ENCODE measurements around the gene TENM4.

DNA sequence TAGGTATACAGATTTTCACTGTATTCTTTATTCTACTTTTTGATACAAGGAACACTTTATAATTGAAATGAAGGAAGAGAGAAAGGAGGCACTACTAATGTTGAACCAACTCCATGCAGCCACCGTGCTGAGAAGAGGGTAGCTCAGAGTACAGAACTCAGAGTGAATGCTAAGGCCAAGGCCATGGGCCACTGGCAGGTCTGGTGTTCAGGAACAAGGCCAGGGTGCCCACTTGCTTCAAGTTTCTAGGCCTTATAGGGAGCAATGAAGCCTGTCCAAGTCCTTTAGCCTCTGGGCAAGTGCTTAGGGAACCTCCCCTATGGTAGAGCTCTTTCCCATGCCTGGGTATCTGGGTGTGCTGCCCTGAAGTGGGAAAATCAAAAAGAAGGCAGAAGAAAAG is 235.0 kb downstream of the TENM4 start:
- TF ChIP-seq ZBTB38 (CRISPR knock-in tag; IDR thresholded peaks at IDR 0.05) (no peak), ZNF274 (CRISPR knock-in tag; IDR thresholded peaks at IDR 0.05) (no peak), FOXK2 (IDR thresholded peaks at IDR 0.05) (no peak), EP300 (IDR thresholded peaks at IDR 0.05; ENCODE audit: low read depth in 2 of 2, low read length in 2 of 2) (no peak), EP300 (CRISPR knock-in tag; IDR thresholded peaks at IDR 0.05; ENCODE audit: borderline replicate concordance) (no peak), NFYB (CRISPR knock-in tag; IDR thresholded peaks at IDR 0.05) (no peak), HDAC2 (CRISPR knock-in tag; IDR thresholded peaks at IDR 0.05) (no peak), ZNF616 (CRISPR knock-in tag; IDR thresholded peaks at IDR 0.05; ENCODE audit: low read depth) (no peak), MAFK (conservative IDR thresholded peaks at IDR 0.05 in 1 of 2, IDR thresholded peaks at IDR 0.05 in 1 of 2; ENCODE audit: low read length in 2 of 2) (no peak)
- TF ChIP-seq, protein P1, sequence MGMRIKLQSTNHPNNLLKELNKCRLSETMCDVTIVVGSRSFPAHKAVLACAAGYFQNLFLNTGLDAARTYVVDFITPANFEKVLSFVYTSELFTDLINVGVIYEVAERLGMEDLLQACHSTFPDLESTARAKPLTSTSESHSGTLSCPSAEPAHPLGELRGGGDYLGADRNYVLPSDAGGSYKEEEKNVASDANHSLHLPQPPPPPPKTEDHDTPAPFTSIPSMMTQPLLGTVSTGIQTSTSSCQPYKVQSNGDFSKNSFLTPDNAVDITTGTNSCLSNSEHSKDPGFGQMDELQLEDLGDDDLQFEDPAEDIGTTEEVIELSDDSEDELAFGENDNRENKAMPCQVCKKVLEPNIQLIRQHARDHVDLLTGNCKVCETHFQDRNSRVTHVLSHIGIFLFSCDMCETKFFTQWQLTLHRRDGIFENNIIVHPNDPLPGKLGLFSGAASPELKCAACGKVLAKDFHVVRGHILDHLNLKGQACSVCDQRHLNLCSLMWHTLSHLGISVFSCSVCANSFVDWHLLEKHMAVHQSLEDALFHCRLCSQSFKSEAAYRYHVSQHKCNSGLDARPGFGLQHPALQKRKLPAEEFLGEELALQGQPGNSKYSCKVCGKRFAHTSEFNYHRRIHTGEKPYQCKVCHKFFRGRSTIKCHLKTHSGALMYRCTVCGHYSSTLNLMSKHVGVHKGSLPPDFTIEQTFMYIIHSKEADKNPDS (CRISPR knock-in tag; IDR thresholded peaks at IDR 0.05): no peak
- TF ChIP-seq, protein P2, sequence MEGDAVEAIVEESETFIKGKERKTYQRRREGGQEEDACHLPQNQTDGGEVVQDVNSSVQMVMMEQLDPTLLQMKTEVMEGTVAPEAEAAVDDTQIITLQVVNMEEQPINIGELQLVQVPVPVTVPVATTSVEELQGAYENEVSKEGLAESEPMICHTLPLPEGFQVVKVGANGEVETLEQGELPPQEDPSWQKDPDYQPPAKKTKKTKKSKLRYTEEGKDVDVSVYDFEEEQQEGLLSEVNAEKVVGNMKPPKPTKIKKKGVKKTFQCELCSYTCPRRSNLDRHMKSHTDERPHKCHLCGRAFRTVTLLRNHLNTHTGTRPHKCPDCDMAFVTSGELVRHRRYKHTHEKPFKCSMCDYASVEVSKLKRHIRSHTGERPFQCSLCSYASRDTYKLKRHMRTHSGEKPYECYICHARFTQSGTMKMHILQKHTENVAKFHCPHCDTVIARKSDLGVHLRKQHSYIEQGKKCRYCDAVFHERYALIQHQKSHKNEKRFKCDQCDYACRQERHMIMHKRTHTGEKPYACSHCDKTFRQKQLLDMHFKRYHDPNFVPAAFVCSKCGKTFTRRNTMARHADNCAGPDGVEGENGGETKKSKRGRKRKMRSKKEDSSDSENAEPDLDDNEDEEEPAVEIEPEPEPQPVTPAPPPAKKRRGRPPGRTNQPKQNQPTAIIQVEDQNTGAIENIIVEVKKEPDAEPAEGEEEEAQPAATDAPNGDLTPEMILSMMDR (CRISPR knock-in tag; IDR thresholded peaks at IDR 0.05): no peak

Data from HepG2 (cell line).